Measurements from ENCODE around the gene ASB18.

DNA sequence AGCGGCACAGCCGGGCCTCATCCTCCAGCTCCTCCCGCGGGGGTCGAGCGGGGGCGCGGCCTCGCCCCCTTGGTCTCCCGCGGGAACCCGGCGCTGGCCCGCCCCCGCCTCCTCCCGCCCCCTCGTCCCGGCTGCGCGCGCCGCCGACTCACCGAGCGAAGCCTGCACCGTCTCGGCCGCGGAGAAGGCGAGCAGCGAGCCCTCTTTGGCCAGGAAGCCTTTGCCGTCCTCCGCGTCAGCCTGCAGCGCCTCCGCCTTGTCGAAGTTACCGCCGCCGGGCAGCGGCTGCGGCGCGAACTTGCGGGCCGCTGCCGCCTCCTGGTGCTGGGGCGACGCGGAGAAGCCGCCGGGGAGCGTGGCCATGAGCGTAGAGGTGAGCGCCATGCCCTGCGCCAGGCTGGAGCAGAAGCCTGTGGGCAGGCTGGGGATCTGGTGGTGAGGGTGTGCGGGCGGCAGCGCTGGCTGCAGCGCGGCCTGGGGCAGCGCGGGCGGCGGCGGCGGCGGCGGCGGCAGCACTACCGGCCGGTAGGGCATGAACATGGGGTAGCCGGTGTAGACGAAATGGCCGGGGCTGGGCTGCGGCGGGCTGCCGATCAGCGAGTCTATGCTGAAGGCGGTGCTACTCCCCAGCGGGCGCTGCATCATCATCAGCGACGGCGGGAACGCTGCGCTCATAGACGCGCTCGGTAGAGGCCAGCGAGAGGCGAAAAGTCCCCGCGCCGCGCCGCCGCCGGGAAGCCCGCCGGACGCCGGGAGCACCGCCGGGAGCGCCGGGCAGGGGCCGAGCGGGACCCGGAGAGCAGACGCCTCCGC is 96.7 kb downstream of the ASB18 start:
- TF ChIP-seq EGR1 (IDR thresholded peaks at IDR 0.05): peak; percentile 82
- TF ChIP-seq FOXM1 (IDR thresholded peaks at IDR 0.05; ENCODE audit: borderline replicate concordance, low read depth): no peak
- no peak for TF ChIP-seq YY1 (IDR thresholded peaks at IDR 0.05; ENCODE audit: low read depth)
- TF ChIP-seq EP300 (IDR thresholded peaks at IDR 0.05; ENCODE audit: borderline replicate concordance): no peak
- TF ChIP-seq, protein P1, sequence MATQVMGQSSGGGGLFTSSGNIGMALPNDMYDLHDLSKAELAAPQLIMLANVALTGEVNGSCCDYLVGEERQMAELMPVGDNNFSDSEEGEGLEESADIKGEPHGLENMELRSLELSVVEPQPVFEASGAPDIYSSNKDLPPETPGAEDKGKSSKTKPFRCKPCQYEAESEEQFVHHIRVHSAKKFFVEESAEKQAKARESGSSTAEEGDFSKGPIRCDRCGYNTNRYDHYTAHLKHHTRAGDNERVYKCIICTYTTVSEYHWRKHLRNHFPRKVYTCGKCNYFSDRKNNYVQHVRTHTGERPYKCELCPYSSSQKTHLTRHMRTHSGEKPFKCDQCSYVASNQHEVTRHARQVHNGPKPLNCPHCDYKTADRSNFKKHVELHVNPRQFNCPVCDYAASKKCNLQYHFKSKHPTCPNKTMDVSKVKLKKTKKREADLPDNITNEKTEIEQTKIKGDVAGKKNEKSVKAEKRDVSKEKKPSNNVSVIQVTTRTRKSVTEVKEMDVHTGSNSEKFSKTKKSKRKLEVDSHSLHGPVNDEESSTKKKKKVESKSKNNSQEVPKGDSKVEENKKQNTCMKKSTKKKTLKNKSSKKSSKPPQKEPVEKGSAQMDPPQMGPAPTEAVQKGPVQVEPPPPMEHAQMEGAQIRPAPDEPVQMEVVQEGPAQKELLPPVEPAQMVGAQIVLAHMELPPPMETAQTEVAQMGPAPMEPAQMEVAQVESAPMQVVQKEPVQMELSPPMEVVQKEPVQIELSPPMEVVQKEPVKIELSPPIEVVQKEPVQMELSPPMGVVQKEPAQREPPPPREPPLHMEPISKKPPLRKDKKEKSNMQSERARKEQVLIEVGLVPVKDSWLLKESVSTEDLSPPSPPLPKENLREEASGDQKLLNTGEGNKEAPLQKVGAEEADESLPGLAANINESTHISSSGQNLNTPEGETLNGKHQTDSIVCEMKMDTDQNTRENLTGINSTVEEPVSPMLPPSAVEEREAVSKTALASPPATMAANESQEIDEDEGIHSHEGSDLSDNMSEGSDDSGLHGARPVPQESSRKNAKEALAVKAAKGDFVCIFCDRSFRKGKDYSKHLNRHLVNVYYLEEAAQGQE (IDR thresholded peaks at IDR 0.05; ENCODE audit: low read depth): no peak
- no peak; the same call in 1 of the 2 replicates for TF ChIP-seq TCF12 (IDR thresholded peaks at IDR 0.05; ENCODE audit: low read depth)
- TF ChIP-seq TEAD4 (IDR thresholded peaks at IDR 0.05): no peak
- TF ChIP-seq CREB1 (IDR thresholded peaks at IDR 0.05; ENCODE audit: low read depth): no peak
- TF ChIP-seq, protein P2, sequence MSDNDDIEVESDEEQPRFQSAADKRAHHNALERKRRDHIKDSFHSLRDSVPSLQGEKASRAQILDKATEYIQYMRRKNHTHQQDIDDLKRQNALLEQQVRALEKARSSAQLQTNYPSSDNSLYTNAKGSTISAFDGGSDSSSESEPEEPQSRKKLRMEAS (IDR thresholded peaks at IDR 0.05): peak; percentile 52
- TF ChIP-seq CEBPB (IDR thresholded peaks at IDR 0.05): no peak

Measured in Ishikawa (cell line).